Suppressor macrophage treated with lipopolysaccharide for 1 hour (primary cell): Measurements from ENCODE around the gene TNFRSF13B.

Experiments used
- DNase-seq, 3 donors: peaks; one replicate each; pipeline ENCODE4 v3.0.0-alpha.2; 2020 to 2022

The TNFRSF13B gene

DNA sequence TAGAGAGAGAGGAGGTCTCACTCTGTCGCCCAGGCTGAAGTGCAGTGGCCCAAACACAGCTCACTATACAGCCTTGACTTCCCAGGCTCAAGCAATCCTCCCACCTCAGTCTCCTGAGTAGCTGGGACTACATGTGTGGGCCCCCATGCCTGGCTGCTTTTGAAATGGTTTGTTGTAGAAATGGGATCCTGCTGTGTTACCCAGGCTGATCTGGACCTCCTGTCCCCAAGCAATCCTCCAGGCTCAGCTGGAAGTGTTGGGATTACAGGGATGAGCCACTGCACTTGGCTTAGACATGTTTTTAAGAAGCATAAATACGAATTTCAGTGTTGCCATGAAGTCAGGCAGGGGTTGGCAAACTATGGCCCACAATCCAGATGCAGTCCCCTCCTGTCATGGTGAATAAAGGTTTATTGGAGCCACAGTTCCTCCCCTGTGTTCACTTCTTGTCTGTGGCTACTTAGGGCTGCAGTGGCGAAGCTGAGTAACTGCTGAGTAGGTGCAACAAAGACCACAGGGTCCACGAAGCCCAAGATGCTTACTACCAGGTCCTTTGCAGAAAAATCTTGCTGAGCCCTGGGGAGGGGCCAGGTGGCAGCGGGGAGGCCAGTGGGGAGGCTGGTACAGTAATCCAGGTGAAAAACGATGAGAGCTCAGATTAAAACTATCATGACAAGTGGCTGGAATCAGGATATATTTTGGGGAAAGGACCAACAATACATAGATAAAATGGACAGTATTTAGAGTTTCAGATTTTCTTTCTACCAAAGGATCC, 35.2 kb downstream of the TNFRSF13B start:
- no peak for DNase-seq

DNA sequence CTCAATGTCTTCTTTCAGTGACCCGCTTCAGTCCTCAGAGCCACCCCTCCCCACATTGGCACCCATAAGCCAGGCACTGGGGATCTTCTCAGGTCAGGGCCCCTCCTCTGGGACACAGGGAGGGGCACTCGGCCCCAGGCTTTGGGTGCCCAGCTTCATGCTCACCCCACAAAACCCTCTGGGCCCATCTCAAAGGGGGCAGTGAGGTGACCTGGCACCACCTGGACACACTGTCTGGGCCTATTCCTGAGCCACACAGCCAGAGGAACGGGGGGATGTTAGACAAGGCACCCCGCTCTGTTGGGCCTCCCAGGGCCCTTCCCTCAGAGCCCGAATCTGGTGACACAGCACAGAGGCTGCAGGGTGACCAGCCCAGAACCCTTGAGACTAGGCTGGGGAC, 36.1 kb downstream of the TNFRSF13B start:
- DNase-seq: no peak

DNA sequence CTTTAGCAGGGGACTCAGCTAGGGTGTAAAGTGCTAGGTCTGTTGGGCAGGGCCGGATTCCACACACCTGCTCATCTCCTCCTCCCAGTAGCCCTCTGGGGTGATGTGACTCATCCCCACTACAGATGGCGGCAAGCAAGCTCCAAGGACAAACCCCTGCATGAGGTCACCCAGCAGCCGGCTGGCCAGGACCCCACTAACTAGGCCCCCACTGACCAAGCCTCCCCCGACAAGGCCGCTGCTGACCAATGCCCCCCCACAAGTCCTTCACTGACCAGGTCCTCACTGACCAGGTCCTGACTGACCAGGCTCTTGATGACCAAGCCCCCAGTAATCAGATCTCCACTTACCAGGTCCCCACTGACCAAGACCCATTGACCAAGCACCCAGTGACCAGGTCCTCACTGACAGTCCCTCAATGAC, 36.7 kb downstream of the TNFRSF13B start:
- DNase-seq: no peak

DNA sequence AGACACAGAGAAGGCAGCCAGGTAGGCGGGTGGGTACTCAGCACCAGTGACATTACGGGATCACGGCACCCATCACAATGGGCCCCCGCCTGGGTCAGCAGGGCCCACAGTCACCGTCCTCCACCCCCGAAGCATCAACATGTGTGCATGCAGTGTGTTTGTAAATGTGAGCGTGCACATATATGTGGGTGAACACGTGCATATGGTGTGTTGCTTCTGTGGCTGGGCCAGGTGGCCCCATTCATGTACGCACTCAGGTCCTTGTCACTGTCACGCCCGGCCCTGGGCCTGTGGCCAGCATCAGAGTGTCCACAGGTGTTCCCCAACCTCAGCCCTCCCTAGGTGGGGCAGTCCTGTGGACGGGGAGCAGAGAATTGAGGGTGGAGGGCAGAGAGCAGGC, 37.1 kb downstream of the TNFRSF13B start:
- no peak for DNase-seq

DNA sequence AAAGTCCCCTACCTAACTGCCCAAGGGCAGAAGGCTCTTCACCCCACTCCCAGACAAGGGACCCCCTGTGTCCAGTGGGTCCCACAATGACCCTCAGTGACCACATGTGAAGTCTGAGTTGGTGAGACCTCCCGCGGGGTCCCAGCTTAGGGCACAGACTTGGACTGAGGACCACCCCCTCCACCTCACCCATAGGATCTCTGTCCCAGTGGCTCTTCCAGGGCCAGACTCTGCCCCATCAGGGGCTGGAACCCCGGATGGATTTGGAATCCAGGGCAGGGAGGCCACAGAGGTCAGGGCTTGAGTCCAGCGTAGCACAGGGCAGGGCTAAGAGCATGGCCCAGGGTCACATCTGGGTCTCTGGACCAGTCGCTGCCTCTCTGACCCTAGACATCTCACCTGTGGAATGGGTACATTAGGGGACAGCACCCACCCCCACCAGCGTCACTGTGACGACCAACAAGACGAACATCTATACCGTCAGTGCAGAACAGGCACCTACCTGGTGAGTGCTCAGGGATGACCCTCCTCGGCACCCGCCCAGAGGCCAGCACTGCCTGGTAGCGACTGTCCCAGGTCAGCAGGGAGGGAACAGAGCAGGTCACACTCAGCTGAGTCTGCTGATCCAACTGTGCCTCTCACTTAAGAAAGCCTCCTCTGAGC, 37.7 kb downstream of the TNFRSF13B start:
- DNase-seq: no peak

DNA sequence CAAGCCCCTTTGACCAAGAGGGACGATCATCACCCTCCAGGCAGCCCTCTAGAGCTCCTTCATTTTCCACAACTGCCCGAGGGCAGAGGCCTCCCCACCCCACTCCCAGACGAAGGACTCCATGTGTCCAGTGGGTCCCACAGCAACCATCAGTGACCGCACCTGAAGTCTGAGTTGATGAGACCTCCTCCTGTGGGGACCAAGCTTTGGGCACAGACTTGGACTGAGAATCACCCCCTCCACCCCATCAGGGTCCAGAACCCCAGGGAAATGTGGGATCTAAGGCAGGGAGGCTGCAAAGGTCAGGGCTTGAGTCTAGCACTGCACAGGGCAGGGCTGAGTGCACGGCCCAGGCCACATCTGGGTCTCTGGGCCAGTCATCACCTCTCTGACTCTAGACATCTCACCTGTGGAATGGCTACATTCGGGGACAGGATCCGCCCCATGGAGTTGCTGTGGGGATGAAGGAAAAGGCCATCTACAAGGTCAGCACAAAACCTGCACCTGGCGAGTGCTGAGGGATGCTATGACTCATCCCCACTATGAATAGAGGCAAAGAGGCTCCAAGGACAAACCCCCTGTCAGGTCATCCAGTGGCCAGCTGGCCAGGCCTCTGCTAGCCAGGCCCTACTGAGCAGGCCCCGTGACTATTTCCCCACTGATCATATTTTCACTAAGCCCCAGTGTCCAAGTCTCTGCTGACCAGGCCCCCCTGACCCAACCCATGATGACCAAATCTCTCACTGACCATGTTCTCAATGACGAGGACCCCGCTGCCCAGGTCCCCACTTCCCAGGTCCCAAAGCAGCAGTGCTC, 38.4 kb downstream of the TNFRSF13B start:
- DNase-seq: no peak

DNA sequence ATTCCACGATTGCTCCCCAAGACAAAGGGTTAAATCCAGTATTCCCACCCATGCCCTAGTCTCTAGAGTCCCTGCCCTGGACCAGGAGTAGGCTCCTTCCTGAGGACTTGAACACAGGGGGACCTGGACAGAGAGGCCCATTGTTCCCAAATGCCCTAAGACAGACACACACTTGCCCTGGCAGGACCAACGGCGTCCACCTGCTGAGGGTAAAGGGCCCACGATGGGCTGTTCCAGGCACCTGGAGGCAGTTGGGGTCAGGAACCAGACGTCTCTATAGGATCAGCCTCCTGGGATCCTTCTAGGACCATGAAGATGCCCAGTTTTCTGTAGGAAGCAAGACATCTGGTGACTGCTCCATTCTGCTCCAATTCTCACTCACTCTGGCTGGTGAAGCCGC, 39.3 kb downstream of the TNFRSF13B start:
- no peak for DNase-seq

DNA sequence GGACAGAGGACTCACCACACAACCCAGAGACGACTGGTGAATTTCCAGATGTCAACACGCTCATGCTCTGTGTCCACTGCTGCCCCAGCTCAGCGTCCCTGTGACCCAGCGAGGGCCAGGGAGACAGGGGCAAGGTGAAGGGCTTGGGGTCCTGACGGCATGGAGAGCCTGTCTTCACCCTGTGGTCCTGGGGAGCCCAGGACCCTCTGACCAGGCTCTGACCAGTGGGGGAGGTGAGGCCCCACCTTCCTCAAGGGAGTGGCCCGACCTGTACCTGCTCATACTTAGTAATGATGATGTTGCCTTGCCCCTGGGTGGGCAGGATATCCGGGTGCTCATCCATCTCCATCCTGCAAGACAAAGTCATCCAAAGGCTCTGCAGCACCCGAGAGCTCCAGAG, 39.8 kb downstream of the TNFRSF13B start:
- no peak for DNase-seq

DNA sequence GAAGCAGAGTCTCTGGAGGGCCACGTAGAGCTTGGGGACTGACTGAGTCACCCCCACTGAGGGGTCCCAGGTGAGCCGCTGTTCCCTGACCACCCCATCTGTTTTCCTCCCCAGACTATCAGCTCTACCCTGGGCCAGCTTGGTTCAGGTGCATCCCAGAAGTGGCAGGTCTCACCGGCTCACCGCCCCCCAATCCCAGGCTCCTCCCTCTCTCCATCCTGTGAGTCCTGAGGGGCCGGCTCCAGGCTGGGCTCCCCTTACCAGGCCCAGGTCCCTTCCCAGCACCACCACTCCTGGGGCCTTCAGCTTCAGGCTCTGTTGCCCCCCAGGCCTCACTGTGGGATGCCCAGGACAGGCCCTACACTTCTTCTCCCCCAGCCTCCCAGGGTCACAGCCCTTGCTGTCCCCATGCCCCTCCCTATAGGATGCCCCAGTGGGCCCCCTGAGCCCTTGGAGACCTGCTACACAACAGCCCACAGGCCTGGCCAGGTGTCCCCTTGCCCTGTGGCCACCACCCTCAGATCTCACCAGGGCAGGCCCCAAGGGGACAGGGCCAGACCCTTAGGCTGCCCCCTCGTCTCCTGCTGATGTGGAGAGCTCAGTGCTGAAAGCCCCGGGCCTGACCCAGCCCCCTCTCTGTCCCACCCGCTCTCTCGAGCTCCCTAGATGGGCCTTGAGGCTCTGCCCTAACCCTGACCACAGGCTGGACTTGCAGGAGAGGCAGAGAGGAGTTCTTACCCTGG, 40.4 kb downstream of the TNFRSF13B start:
- no peak for DNase-seq

DNA sequence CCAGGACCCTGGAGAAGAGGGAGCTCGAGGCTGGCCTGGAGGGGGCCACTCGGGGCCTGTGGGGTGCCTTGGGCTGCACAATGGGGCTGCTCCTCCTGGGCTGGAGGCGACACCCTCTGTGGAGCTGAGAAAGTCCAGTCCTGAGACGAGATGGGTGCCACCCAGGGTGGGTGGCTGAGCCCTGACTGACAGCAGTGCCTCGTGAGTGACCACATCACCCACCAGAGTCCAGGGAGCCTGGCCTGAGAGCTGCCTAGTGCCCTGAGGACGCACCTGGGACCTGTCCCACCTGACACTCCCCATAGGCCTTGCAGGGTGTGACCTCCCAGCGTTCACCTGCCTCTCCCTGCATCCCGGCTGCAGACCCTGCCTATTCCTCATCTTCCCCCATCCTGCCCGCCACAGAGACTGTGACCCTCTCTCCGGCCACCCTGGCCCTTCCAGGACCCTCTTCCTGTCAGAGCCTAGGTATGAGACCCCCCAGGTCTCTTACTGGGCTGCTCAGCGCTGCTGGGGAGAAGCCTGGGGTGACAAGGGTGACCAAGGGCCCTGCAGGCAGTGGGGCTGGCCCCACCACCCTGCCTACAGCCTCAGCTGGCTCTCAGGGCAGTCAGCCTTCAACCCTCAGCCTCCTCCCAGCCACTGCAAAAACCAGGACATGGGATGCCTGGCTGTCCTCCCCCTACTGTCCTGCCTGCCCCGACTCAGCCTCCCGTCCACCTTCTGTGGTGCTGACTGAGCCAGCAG, 41.2 kb downstream of the TNFRSF13B start:
- no peak for DNase-seq

DNA sequence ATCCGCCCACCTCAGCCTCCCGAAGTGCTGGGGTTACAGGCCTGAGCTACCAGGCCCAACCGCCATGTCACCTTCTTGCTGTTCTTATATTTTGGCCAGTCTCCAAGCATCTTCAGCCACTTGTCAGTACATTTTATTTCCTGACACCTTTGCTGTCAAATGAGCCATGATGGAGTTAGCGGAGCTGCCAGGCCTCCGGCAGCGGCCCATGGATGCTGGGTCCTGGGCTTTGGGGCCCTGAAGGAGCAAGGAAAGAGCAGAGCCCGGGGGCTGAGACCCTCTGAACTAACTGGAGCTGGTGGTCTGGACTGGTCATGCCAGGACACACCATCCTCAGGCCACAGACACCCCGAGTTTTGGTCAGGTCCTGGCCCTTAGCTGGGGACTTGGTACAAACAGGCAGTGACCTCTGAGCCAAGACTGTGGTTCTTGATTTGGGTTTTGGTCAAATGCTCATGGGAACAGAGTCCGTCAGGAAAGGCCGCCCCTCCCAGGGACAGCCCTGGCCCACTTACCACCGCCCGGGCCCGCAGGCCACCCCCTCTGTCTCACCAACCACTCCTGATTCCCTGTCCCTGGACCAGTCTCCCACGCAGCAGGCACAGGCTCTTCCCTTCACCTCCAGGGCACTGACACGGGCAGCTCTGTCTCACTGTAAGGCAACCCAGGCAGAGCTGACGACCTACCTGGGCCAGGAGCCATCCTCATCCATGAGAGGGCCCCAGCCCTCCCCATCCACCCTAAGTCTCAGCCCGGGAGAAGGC, 42.0 kb downstream of the TNFRSF13B start:
- no peak for DNase-seq

DNA sequence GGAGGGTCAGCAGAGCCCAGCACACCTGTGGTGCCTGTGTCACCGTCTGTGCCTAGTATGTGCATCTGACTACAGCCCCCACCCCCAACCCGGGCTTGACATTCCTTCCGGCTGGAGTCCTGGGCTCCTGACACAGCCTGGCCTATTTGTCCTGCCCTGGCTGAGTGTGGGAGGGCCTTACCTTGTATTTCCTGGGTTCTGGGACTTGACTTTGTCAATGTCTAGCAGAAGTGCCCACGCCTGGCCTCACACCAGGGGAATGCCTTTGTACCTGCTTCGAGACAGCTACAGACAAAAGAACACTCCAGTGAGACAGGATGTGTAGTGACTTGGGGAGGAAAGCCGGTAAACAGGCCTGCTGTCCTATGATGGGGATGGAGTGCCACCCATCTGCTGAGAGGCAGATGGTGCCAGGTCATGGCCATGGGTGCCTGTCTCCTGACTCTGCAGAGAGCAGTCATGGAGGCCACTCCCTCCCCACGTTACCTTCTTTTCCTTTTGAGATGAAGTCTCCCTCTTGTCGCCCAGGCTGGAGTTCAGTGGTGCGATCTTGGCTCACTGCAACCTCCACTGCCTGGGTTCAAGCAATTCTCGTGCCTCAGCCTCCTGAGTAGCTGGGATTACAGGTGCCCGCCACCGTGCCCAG, 42.8 kb downstream of the TNFRSF13B start:
- no peak for DNase-seq

DNA sequence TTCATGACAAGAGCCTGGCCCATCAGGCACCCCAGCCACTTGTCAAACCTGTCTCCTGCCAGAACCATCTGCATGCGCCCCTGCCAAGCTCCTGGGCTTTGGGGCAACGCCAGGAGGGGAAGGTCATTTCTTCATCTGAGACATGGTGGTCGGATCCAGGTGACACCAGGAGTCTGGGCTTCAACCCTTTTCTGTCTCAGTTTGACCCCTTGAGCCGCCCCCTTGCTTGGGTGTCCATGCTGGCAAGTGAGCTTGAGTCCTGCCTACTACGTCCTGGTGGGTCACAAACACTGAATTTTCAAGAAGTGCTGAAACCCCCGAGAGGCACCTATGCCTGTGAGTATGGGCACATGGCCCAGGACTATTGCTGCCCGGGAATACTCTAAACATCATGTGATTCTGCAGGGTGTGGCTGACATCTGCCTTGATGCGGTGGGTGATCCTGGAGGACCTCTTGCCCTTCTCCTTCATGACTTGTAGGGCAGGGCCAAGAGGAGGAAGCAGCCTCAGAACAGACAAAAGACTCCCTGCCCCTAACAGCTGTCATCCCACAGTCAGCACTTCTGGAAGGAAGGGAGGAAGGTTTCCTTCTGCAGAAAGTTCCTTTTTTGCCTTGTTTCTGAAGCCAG, 43.4 kb downstream of the TNFRSF13B start:
- peak in 2 of 3 donors; percentile 24 to 28 for DNase-seq

DNA sequence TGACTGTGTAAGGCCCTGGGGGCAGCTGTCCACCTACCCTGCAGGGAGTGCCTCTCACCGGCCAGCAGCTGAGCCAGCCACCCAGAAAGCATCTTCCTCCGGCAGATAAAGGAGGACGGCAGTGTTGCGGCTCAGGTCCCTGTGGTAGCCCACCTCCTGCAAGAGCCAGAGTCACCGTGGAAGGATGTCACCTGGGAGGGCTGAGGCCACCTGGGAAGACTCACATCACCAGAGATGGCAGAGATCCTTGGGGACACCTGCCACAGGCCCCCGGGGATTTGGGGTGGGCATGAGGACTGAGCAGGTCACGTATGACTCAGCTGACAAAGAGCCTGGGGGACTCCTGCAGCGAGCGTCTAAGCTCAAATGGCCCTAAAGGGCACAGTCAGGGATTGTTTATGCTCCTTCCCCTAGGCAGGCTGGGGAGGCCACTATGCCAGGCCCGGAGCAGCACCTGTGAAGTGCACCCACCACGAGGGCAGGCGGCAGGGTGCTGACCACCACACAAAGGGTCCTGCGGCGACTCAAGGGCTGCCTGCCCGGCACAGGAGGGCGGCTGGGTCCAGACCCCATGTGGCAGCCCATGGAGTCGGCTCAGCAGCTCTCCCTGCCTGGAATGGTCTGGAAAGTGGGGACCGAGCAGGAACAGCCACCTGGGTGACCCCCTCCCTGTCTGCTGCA, 44.1 kb downstream of the TNFRSF13B start:
- no peak for DNase-seq

DNA sequence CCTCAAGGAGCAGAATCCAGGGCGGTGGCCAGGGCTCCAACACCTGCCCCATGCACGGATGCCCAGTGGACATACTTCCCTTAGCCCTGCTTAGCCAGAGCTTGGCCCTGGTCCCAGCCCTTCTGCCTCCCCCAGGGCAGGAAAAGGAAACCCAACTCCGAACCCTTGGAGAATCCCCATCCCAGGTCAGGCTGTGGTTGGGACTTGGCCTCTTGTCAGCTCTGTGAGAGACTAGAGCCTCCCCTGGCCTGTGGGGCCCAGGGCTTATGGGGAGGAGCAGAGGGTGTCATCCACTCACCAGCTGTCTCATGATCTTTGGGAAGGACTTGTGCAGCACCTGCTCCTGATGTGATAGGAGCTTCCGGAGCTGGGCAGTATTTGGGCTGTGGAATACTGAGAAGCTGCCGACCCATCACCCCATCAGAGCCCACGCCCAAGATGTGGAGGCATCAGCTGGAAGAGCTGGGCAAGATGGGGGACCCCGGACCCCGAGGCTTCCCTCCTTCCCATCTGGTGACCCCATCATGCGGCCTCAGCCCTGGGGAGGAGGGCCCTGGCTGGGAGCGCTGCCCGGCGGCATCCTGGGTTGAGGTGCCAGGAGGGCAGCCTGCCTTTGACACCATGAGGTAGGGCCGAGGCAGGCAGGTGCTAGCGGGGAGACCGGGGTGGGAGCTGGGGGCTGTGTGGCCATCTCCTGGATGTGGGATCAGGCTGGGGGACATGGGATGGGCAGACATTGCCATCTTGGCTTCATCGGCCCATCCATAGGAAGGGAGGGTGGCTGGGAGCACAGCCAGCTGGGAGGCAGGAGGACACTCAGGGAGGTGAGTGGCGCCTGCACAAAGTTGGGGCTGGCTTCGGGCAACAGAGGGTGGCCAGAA, 45.1 kb downstream of the TNFRSF13B start:
- DNase-seq: no peak

DNA sequence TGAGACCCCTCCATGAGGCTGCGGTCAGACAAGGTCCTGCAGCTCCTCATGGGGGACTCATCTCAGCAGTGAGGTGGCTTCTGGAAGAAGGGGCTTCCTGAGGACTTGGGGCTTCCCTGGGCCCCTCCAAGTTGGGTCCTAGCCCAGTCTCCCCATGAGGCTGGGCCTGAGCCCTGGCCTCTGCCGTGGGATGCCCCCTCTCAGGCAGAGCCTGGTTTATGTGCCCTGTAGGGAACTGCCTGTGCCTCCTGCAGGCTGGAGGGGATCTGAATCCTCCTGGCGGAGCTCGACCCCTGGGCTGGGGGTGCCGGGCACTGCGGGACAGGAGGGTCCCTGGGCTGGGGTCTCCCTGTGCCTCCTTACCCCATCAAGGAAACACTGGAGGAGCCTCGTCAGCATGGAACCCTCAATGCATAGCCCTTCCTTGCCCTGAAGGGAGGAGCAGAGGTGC, 45.8 kb downstream of the TNFRSF13B start:
- no peak for DNase-seq

DNA sequence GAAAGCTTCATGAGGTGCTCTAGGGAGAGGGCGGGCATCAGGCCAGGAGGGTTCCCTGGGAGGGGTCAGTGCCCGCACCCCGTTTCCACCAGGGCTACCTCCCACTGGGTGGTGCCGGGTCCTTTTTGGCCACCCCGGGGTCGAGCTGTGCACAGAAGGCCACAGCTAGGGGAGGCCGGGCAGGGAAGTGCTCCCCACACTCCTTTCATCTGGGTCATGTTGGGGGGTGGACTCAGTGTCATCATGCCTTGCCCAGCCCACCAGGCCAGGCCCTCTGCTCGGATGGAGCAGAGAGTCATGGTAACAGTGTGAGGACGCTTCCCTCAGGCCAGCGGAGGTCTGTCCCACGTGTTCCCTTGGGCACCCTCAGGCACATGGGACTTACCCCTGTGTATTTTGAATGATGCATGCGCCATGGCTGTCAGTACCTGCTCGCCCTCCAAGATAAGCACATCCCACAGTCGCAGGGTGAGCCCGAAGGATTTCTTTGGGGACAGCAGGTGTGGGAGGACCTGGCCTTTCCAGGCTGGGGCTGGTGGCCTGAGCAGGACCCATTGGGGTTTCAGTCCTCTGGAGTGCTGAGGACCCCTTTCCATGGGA, 46.4 kb downstream of the TNFRSF13B start:
- DNase-seq: no peak
